HG03520 (cell line): ENCODE measurements around the gene PDE7B.

Experiments
- ATAC-seq: cut with Tn5 transposase; IDR thresholded peaks from one replicate; pipeline ENCODE4 v1.9.1; 2021; ENCODE audit warnings: mild to moderate bottlenecking, moderate library complexity; ENCODE audit not compliant: unreplicated experiment

Gene PDE7B

GRCh38 chr6:136059308-136059707 lies 207.8 kb downstream of the PDE7B start:
- no peak for ATAC-seq

DNA sequence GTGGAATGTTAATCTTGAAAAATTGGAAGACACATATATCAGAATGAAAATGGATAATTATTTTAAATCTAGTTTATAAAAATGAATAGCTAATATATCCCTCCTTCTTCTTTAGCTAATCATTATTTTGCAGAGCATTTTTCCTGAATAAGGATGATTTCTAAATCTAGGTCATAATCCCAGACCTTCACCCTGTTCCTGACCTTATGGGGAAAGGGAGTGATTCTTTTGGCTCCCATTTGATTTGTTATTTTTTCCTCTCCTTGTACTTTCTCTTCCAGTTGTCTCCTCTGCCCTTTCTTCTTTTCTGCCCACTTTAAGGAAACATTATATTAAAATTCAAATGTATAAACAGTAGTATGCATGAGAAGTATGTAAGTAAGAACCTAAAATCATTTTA lies 208.6 kb downstream of the PDE7B start:
- ATAC-seq: no peak

DNA sequence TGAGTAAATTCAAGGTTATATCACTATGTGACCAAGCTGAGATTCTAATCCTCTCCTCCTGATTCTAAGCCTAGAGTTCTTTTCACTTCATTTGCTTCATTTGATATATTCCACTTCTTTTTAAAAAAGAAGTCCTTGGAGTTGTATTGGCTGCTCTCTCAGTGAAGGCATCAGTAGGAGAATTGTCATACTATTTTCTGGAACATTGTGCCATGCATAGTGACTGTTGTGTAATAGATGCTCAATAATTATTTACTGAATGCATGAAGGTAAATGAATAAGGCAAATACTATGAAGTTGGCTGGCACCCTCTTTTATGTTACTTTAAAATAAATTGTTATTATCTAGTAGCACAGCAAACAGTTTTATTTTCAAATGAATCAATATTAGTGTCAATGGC lies 209.3 kb downstream of the PDE7B start:
- no peak for ATAC-seq

DNA sequence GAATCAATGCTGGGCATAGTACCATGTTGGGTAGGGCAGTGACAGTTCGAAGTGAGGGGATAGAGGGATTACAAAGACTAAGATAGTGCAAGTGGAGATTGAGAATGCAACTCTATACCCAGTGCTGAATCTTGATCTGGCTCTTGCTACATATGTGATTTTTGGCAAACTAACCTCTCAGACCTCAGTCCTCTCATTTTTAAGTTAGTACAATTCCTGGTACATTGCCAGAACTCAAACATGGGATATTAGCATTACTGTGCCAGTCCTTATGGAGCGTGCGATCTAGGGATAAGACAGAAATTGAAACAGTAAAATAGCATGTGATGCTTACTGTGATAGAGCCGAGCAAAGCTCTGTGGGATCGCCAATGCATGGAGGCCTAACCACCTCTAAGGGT lies 210.2 kb downstream of the PDE7B start:
- ATAC-seq: no peak

DNA sequence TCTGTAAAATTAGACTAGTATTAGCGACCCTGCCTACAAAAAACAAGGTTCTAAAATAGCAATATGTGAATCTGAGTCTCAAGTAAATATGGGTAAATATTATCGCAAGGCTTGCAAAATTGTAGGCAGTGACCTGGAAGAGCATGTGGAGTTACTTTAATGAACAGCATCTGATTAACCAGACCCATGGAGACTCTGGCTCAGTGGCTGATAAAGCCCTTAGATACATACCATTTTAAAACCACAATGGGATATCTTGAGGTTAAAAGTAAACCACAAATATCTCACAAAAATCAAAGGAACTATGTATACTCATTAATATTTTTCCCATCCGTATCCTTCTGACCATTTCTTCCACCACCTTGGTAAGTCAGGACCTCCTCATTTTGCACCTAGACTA lies 211.6 kb downstream of the PDE7B start:
- no peak for ATAC-seq

DNA sequence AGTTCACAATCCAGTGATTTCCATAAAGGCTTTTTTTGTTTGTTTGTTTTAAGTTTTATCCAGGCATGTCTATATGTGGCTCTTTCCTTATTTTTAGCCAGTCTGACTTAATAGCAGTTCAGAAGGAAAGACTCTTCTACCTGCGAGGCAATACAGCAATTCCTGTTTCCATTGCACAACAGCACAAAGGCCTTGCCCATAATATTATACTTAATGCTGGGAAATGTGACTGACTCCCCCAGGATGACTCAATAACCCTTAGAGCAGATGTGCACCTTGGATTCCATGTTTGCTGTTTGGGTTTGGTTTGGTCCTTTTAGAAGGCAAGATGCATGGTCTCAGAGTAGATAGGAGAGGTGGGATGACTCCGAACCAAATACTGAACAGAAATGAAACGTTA lies 214.5 kb downstream of the PDE7B start:
- ATAC-seq: no peak

DNA sequence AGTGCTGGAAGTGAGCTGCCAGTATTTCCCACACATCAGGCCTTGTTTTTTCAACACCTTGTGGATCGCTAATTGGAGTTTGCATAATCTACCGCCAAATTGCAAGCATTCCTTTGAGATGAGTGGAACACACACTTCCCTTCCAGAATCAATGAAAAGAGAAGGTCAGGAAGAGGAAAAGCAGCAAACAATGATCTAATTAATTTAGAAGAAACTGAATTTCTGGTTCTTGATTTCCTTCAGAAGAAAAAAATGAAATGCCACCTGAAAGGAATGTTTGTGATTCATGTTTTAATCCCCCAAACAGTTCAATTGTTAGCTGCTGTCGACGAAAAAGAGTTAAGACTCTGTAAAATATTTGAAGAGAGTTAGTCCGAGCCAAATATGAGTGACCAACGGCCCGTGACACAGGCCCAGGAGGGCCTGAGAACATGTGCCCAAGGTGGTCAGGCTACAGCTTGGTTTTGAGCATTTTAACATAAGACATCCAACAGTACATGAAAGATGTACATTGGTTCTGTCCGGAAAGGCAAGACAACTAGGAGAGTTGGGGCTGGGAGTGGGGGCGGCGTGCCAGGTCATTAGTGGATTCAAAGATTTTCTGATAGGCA lies 216.3 kb downstream of the PDE7B start:
- no peak for ATAC-seq

DNA sequence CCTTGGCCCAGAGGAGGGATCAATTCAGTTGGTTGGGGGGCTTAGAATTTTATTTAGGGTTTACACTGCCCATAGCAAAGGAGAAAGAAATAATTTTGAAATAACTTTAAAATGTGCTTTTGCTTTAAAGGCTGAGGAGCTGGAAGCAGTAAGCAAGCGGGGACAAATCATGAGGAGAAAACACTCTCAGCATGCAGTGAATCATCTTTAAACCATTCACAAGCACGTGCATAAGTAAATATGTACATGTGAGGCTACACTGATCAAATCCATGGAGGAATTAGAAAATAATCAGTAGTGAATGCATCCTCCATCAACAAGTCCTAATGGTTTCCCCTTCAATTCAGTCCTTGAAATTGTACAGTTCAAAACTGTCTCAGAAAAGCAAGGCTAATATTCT lies 217.6 kb downstream of the PDE7B start:
- no peak for ATAC-seq

GRCh38 chr6:136070815-136071214 lies 219.3 kb downstream of the PDE7B start:
- no peak for ATAC-seq

DNA sequence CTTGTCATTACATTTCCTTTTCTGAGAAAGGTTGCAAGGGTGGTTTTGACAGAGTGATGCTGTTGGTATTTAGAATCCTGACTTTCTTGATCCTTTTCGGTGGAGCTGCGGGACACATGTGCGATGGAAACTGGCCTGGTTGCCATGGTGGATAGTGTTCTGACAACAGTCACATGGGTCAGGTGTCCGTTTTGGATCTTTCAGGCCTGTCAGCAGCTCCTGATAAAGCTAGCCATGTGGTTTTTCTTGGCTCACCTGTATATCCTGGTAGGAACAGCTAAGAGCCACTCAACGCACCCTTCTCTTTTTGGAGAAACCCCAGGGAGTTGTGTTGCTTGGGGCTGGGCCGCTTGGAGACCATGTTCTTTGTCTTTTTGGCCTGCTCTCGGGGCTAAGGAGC lies 221.2 kb downstream of the PDE7B start:
- no peak for ATAC-seq

DNA sequence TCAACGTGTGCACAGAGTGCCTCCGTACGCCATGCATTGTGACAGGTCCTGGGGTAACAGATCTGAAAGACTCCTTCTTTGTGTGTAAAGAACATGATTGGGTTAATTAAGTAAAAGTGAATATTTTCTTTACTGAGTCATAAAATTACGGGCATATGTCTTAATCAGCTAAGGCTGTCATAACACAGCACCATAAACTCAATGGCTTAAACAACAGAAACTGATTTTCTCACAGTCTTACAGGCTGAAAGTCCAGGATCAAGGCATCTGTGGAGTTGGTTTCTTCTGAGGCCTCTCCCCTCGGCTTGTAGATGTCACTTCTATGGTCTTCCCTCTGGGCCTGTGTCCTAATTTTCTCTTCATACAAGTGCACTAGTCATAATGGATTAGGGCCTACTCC lies 221.7 kb downstream of the PDE7B start:
- ATAC-seq: no peak

DNA sequence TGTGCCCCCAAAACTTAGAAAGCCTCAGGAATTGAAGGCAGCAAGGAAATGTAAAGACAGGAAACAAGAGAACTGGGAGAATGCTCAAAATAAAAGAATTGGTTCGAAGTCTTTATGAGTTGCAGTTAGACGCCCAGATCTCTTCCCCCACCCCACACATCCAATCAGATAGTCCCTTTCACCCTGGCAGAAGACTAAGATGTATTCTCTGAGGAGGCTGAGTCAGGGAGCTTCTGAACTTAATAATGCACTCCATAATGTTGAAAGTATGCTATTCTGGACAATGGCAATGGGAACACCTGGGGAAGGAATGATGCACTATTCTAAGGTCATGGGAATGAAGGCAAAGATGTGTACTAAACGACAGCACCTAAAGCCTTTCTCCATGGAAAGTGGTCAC lies 225.0 kb downstream of the PDE7B start:
- ATAC-seq: no peak

- no peak for ATAC-seq
Measured at GRCh38 chr6:136077834-136078576, 226.5 kb downstream of the PDE7B start.

GRCh38 chr6:136079701-136080565 lies 228.4 kb downstream of the PDE7B start:
- no peak for ATAC-seq

DNA sequence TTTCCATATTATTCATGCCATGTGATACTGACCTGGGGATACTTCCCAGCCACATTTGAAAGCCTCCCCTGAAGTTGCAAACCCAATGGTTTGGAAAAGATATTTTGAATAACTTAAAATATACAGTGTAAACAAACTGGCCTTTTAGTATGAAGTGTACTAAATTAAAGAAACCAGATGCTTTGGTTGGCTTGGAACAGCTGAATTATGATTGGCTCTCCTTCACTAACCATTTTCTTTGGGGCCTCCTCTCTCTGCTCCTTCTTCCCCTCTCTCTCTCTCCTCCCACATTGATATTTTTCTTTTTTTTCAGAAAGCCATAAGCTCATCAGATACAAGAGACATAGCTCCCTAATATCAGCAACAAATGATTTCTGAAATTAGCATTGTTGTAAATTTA lies 232.0 kb downstream of the PDE7B start:
- no peak for ATAC-seq

DNA sequence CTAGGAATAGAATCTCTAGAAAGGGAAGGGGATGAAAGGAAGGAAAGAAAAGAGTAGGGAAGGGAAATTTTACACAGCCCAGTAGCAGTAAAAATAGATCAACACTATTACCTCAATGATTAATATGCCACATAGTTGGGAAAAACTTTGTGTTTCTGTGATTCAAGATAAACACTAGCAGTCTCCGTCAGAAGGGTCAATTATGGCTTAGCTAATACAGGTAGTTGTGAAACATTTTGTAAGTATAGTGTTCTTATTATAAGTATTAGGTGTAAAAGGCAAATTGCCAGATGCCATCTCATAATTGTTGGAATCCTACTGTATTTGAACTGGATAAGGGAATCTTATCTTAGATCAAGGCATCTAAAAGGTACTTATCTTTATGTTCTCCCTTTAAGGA lies 232.9 kb downstream of the PDE7B start:
- ATAC-seq: no peak

DNA sequence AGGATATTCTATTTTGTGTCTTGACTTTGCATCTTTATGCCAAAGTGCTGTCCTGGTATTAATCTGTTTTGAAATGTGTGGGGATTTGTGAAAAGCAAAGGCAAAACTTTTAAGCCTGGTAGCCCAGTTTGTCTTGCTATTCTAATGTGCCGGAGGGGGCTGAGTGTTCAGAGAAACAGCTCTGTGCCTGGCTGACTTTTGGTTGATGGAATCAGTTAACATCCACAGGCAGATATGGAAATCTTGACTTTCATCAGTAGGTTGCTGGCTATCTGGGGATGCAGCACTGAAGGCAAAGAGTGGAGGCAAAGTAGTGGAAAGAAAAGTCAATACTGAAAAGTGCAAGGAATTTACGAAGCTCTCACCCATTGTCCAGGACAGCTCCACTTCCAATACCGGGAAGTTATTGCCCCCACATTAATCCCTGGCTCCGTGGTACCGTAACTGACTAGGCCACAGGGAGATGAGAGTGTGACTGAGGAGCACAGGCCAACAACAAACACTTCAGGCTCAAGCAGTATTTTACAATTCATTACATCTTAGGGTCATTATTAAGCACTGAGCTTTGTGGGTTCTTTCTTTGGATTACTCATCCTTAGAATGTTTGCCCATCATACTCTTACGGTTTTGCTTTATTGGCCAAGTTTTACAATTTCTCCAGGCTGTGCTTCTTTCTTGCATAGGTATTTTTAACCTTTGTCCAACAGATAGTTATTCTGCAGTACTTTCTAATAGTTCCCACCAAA lies 234.0 kb downstream of the PDE7B start:
- ATAC-seq: no peak

DNA sequence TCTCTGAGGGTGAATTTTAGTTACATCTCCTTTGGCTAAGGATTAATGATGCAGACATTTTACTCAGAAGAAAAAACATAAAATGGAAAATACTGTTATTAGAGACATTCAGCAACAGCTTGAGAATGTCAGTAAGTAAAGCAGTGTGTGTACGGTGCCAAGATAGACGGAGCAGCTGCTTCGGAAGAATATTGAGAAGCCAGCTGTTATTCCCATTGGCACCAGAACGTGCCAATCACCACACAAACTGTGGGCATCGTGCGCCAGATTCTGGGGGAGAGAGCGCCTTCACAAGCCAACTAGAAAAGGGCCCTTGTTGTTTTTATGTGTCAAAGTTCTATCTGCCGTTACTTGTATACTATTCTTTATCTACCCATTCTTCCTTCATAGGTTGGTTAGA lies 235.2 kb downstream of the PDE7B start:
- no peak for ATAC-seq

DNA sequence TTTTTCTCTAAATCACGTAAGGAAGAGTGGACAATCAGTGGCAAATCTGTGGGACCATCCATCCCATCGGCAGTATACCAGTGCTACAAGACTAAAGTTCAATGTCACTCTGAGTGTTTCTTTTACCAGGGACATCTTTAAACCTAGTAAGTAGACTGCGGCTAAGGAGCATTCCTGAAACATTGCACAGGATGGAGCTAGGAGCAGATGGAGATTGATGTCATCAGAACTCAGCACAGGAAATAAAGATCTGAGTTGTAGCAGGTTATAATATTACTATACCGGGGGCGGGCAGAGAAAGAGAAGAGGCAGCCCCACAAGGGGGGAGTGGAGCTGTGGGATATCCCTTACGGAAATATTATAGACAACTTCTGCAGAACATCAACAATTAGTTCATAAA lies 236.5 kb downstream of the PDE7B start:
- ATAC-seq: no peak

GRCh38 chr6:136088693-136089092 lies 237.2 kb downstream of the PDE7B start:
- ATAC-seq: no peak

GRCh38 chr6:136089876-136090275 lies 238.4 kb downstream of the PDE7B start:
- no peak for ATAC-seq
